Measurements from ENCODE around the gene SCNN1A.

The SCNN1A gene

GRCh38 chr12:6306151-6306550, 69.2 kb downstream of the SCNN1A start:
- no peak for DNase-seq (ENCODE audit: low read depth)
- H3K4me3 ChIP-seq (ENCODE audit: control insufficient read depth, low read depth, low read length), result no peak overlapping the region
- TF ChIP-seq CTCF (IDR thresholded peaks at IDR 0.05; ENCODE audit: control insufficient read depth, insufficient read depth, low read depth, low read length, missing control alignments), result no peak

- TF ChIP-seq CTCF (IDR thresholded peaks at IDR 0.05; ENCODE audit: control insufficient read depth, insufficient read depth, low read depth, low read length, missing control alignments), result no peak
- DNase-seq (ENCODE audit: low read depth), result no peak
- H3K4me3 ChIP-seq (ENCODE audit: control insufficient read depth, low read depth, low read length), result no peak overlapping the region
These were observed 72.3 kb downstream of the SCNN1A start for GRCh38 chr12:6303071-6303470.

GRCh38 chr12:6302621-6303020, 72.7 kb downstream of the SCNN1A start:
- TF ChIP-seq CTCF (IDR thresholded peaks at IDR 0.05; ENCODE audit: control insufficient read depth, insufficient read depth, low read depth, low read length, missing control alignments), result no peak
- DNase-seq (ENCODE audit: low read depth), result no peak
- H3K4me3 ChIP-seq (ENCODE audit: control insufficient read depth, low read depth, low read length), result no peak overlapping the region

- no peak for DNase-seq (ENCODE audit: low read depth)
- no peak overlapping the region for H3K4me3 ChIP-seq (ENCODE audit: control insufficient read depth, low read depth, low read length)
- no peak for TF ChIP-seq CTCF (IDR thresholded peaks at IDR 0.05; ENCODE audit: control insufficient read depth, insufficient read depth, low read depth, low read length, missing control alignments)
These were observed 73.6 kb downstream of the SCNN1A start for GRCh38 chr12:6301721-6302120.

GRCh38 chr12:6297170-6297569, 78.2 kb downstream of the SCNN1A start:
- H3K4me3 ChIP-seq (ENCODE audit: control insufficient read depth, low read depth, low read length), result no peak overlapping the region
- no peak for DNase-seq (ENCODE audit: low read depth)
- TF ChIP-seq CTCF (IDR thresholded peaks at IDR 0.05; ENCODE audit: control insufficient read depth, insufficient read depth, low read depth, low read length, missing control alignments), result no peak

All from AG09309 (cell line).